Astrocyte (in vitro differentiated cells and primary cell): ENCODE measurements around the gene C5. TPM values are rescaled to one million over a fixed set of nuclear protein-coding genes. Genes with fewer than 3 reads are reported as not detected.

Experiments
- DNase-seq: peaks from one replicate; pipeline ENCODE4 v3.0.0-alpha.2; 2010; ENCODE audit warnings: low read depth
- FAIRE-seq: peaks from 2 replicates; lab custom pipeline; 2011; peaks lifted over from hg19 to GRCh38; lab: Jason Lieb, UNC
- H2AFZ ChIP-seq: 2 replicates; pipeline ENCODE4 v1.6.0; 2012; ENCODE audit warnings: low read depth, low read length, inconsistent platforms
- H3K27ac ChIP-seq: 2 replicates; pipeline ENCODE4 v1.5.1; 2011; ENCODE audit warnings: low read depth, low read length, inconsistent platforms
- H3K27me3 ChIP-seq: 2 replicates; pipeline ENCODE4 v1.6.0; 2011; ENCODE audit warnings: low read length, inconsistent platforms; ENCODE audit not compliant: insufficient read depth
- H3K36me3 ChIP-seq: 2 replicates; pipeline ENCODE4 v1.5.1; 2011; ENCODE audit warnings: low read length, inconsistent platforms; ENCODE audit not compliant: insufficient read depth
- H3K4me1 ChIP-seq: 2 replicates; pipeline ENCODE4 v1.5.1; 2011; ENCODE audit warnings: low read length, inconsistent platforms; ENCODE audit not compliant: insufficient read depth
- H3K4me2 ChIP-seq: 2 replicates; pipeline ENCODE4 v1.6.0; 2012; ENCODE audit warnings: low read length, inconsistent platforms
- H3K4me3 ChIP-seq: 2 replicates; pipeline ENCODE4 v1.5.1; 2011; ENCODE audit warnings: low read depth, mild to moderate bottlenecking, low read length, inconsistent platforms; ENCODE audit not compliant: insufficient read depth
- H3K79me2 ChIP-seq: 2 replicates; pipeline ENCODE4 v1.6.0; 2012; ENCODE audit warnings: mild to moderate bottlenecking, low read length, inconsistent platforms; ENCODE audit not compliant: insufficient read depth
- H3K9ac ChIP-seq: 2 replicates; pipeline ENCODE4 v1.6.0; 2012; ENCODE audit warnings: mild to moderate bottlenecking, low read length, inconsistent platforms
- H3K9me3 ChIP-seq: 2 replicates; pipeline ENCODE4 v1.5.1; 2012; ENCODE audit warnings: low read depth, mild to moderate bottlenecking, low read length, inconsistent platforms; ENCODE audit not compliant: insufficient read depth
- H4K20me1 ChIP-seq: 2 replicates; pipeline ENCODE4 v1.6.0; 2012; ENCODE audit warnings: low read length, inconsistent platforms; ENCODE audit not compliant: insufficient read depth
- H3K27ac Mint-ChIP-seq: one replicate; pipeline ENCODE4 v1.8.0; 2021; ENCODE audit warnings: mild to moderate bottlenecking, mixed read lengths; ENCODE audit not compliant: unreplicated experiment
- H3K27me3 Mint-ChIP-seq: one replicate; pipeline ENCODE4 v1.8.0; 2021; ENCODE audit warnings: low read depth, mixed read lengths; ENCODE audit not compliant: unreplicated experiment
- H3K36me3 Mint-ChIP-seq: one replicate; pipeline ENCODE4 v1.8.0; 2021; ENCODE audit warnings: low read depth, mixed read lengths; ENCODE audit not compliant: unreplicated experiment
- H3K4me1 Mint-ChIP-seq: one replicate; pipeline ENCODE4 v1.8.0; 2021; ENCODE audit warnings: low read depth, mixed read lengths; ENCODE audit not compliant: unreplicated experiment
- H3K4me3 Mint-ChIP-seq: one replicate; pipeline ENCODE4 v1.8.0; 2021; ENCODE audit warnings: mild to moderate bottlenecking, moderate library complexity, mixed read lengths; ENCODE audit not compliant: unreplicated experiment
- H3K9me3 Mint-ChIP-seq: one replicate; pipeline ENCODE4 v1.8.0; 2021; ENCODE audit warnings: mild to moderate bottlenecking, mixed read lengths; ENCODE audit not compliant: unreplicated experiment
- CTCF ChIP-seq: IDR thresholded peaks from 2 replicates; pipeline ENCODE4 v1.5.1; 2011; ENCODE audit warnings: low read depth, mild to moderate bottlenecking, inconsistent platforms, low read length, moderate library complexity; ENCODE audit not compliant: insufficient read depth
- EZH2 ChIP-seq: IDR thresholded peaks from 2 replicates; pipeline ENCODE4 v1.6.1; 2012; ENCODE audit warnings: mild to moderate bottlenecking, low read length, inconsistent platforms; ENCODE audit not compliant: insufficient read depth
- total RNA-seq: library from RNA; stranded (reverse); gene quantifications from 2 replicates; pipeline ENCODE4 v1.2.1, GENCODE V29; 2021

The C5 gene
- total RNA-seq, 1 donor from 2014 or later, result 1.1 TPM

DNA sequence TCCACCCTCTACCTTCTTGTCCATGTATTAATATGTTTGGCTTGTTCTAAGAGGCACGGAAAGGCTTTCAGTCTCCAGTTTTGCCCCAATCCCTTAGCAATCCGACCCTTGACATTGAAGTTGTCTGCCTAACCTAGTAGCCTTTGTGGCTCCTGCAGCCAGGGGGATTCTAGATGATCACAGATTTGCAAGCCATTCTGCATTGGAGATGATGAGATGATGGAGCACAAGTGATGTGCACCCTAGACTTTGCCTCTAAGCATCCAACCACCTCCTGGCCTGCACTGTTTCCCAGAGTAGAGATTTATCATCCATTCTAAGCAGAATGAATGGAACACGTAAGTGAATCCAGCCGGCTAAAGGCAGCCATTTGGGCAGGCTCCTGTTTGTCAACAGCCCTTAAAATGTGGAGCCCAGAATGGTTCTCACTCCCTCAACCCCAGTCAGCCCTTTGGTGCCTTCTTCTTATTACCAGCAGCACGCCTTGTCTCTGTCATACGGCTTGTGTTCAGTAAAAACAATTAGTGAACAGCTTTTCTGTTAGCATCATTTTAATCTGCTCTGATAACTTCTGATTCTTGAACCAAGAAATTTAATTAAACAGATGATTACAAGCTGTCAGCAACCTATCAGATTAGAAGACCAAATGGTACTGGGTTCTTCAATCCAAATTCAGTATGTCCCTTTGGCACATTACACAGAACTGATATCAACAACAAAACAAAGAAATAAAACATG, 117.8 kb downstream of the C5 start:
- H3K27ac ChIP-seq, result peak overlapping the region; percentile 89

DNA sequence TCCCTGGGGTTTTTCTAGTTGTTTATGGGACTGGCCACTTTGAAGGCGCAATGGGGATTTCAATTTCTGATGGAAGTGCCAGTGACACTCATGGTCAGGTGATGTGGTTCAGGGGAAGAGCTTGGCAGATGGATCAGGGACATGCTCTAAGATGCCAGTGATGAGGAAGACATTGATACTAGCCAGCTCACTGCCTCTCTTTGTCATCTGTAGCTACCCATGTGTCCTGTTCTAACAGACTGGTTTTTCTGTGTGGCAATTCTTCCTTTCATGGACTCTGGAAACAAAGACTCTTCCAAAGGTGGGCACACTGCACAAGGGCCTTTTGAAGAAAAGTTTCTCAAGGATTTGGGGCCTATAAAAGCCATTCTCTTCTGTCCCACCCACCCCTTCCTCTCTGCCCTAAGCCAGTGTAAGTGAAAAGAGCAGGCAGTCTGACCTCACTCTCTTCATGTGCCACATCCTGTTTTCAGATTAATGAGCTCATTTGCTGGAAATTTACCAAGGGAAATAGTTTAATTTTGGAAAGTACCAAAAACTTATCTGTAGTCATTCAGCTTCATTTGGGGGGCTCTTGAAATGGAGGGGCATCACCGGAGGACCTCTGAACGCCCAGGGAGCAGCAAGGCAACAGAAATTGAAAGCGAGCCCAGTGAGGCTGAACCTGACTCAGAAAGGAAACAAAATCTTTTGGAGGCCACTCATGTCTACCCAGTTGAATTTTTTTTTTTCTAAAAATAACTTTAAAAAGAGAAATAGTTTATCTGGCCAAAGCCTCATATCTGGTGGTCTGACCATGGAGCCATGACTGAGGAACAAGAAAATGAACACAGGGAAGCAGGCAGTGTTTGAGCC, 118.6 kb downstream of the C5 start:
- H2AFZ ChIP-seq, result peak overlapping the region; percentile 54
- DNase-seq (peak; percentile 69), FAIRE-seq (no peak)
- Mint-ChIP-seq H3K4me1 (peaks cover 24% of the 10 kb centered on the region), H3K27ac (peak overlapping the region; percentile 96), H3K36me3 (no peaks in the 10 kb centered on the region), H3K27me3 (no peaks in the 10 kb centered on the region), H3K4me3 (no peak overlapping the region), H3K9me3 (no peaks in the 10 kb centered on the region)
- no peaks in the 10 kb centered on the region for H4K20me1 ChIP-seq
- no peaks in the 10 kb centered on the region for H3K79me2 ChIP-seq
- peak overlapping the region; percentile 89 for H3K27ac ChIP-seq
- TF ChIP-seq EZH2, result no peak
- no peak for TF ChIP-seq CTCF
- H3K27me3 ChIP-seq, result no peaks in the 10 kb centered on the region
- peaks cover 49% of the 10 kb centered on the region for H3K4me1 ChIP-seq
- H3K9ac ChIP-seq, result peak overlapping the region; percentile 74
- H3K36me3 ChIP-seq, result no peaks in the 10 kb centered on the region
- H3K4me2 ChIP-seq, result peak overlapping the region; percentile 77
- H3K9me3 ChIP-seq, result no peaks in the 10 kb centered on the region
- no peak overlapping the region for H3K4me3 ChIP-seq

More for the DNA sequence above, 117.8 kb downstream of the C5 start:
- no peak for DNase-seq
- Mint-ChIP-seq H3K4me1 (peaks cover 20% of the 10 kb centered on the region), H3K36me3 (no peaks in the 10 kb centered on the region), H3K4me3 (no peak overlapping the region), H3K27ac (peak overlapping the region; percentile 96), H3K9me3 (no peaks in the 10 kb centered on the region), H3K27me3 (no peaks in the 10 kb centered on the region)
- no peak for FAIRE-seq
- H3K79me2 ChIP-seq, result no peaks in the 10 kb centered on the region
- H3K4me2 ChIP-seq, result peak overlapping the region; percentile 77
- peaks cover 52% of the 10 kb centered on the region for H3K4me1 ChIP-seq
- H3K9ac ChIP-seq, result peak overlapping the region; percentile 74
- H4K20me1 ChIP-seq, result no peaks in the 10 kb centered on the region
- no peaks in the 10 kb centered on the region for H3K9me3 ChIP-seq
- H2AFZ ChIP-seq, result peak overlapping the region; percentile 54
- no peaks in the 10 kb centered on the region for H3K36me3 ChIP-seq
- H3K4me3 ChIP-seq, result no peak overlapping the region
- TF ChIP-seq CTCF, result no peak
- no peak for TF ChIP-seq EZH2
- no peaks in the 10 kb centered on the region for H3K27me3 ChIP-seq
